GM23338 (cell line): ENCODE results near the gene MTMR3. TPM values are rescaled to one million over a fixed set of nuclear protein-coding genes. Genes with fewer than 3 reads are reported as not detected.

Experiments
- ATAC-seq: fragments of 200-7000 bp; cut with Tn5 transposase; 3 replicates; pipeline ENCODE4 v1.9.1; 2020
- DNase-seq: peaks from one replicate; pipeline ENCODE4 v3.0.0-alpha.2; 2015; ENCODE audit warnings: low spot score
- H2AFZ ChIP-seq: fragments of 200-600 bp; sonication (generic); 2 replicates; pipeline ENCODE4 v1.8.0; 2016; ENCODE audit warnings: antibody characterized with exemption, mild to moderate bottlenecking, moderate library complexity
- H3F3A ChIP-seq: fragments of 200-600 bp; sonication (generic); replicated peaks from 2 replicates; pipeline ENCODE4 v1.8.0; 2017; ENCODE audit warnings: antibody characterized with exemption, mixed run types, low read depth
- H3K27ac ChIP-seq: fragments of 200-600 bp; sonication (generic); 2 replicates; pipeline ENCODE4 v1.6.1; 2016; ENCODE audit warnings: low read depth
- H3K27me3 ChIP-seq: fragments of 200-600 bp; sonication (generic); 2 replicates; pipeline ENCODE4 v1.8.0; 2016; ENCODE audit warnings: mild to moderate bottlenecking, mixed run types, moderate library complexity; ENCODE audit not compliant: insufficient read depth
- H3K36me3 ChIP-seq: fragments of 200-600 bp; sonication (generic); 2 replicates; pipeline ENCODE4 v1.8.0; 2016; ENCODE audit warnings: mild to moderate bottlenecking; ENCODE audit not compliant: insufficient read depth
- H3K4me1 ChIP-seq: fragments of 200-600 bp; sonication (generic); 2 replicates; pipeline ENCODE4 v1.8.0; 2016; ENCODE audit warnings: mild to moderate bottlenecking, moderate library complexity; ENCODE audit not compliant: insufficient read depth
- H3K4me2 ChIP-seq: fragments of 200-600 bp; sonication (generic); 2 replicates; pipeline ENCODE4 v1.7.1; 2017; ENCODE audit warnings: mixed run types
- H3K4me3 ChIP-seq: fragments of 200-600 bp; sonication (generic); 2 replicates; pipeline ENCODE4 v1.6.1; 2016; ENCODE audit warnings: mixed run types
- H3K79me2 ChIP-seq: fragments of 200-600 bp; sonication (generic); replicated peaks from 2 replicates; pipeline ENCODE4 v1.8.0; 2017; ENCODE audit warnings: mild to moderate bottlenecking; ENCODE audit not compliant: insufficient read depth
- H3K9me2 ChIP-seq: fragments of 200-600 bp; sonication (generic); 2 replicates; pipeline ENCODE4 v1.8.0; 2017; ENCODE audit not compliant: insufficient read depth
- H4K20me1 ChIP-seq: fragments of 200-600 bp; sonication (generic); replicated peaks from 2 replicates; pipeline ENCODE4 v1.8.0; 2017; ENCODE audit warnings: mild to moderate bottlenecking; ENCODE audit not compliant: insufficient read depth
- H3K27ac Mint-ChIP-seq: 2 replicates; pipeline ENCODE4 v1.8.0; 2020; ENCODE audit warnings: inconsistent platforms, mild to moderate bottlenecking, moderate library complexity, mixed read lengths
- H3K27me3 Mint-ChIP-seq: 3 replicates; pipeline ENCODE4 v1.8.0; 2022; ENCODE audit warnings: low read depth, mild to moderate bottlenecking, moderate library complexity, mixed read lengths, inconsistent platforms; ENCODE audit not compliant: insufficient read depth, poor library complexity
- H3K36me3 Mint-ChIP-seq: 3 replicates; pipeline ENCODE4 v1.8.0; 2021; ENCODE audit warnings: low read depth, mild to moderate bottlenecking, inconsistent platforms, moderate library complexity, mixed read lengths
- H3K4me1 Mint-ChIP-seq: 3 replicates; pipeline ENCODE4 v1.8.0; 2020; ENCODE audit warnings: mild to moderate bottlenecking, inconsistent platforms, mixed read lengths
- H3K4me3 Mint-ChIP-seq: 3 replicates; pipeline ENCODE4 v1.8.0; 2021; ENCODE audit warnings: moderate library complexity, mild to moderate bottlenecking, inconsistent platforms, mixed read lengths
- H3K9me3 Mint-ChIP-seq: 3 replicates; pipeline ENCODE4 v1.8.0; 2020; ENCODE audit warnings: moderate library complexity, mild to moderate bottlenecking, inconsistent platforms, mixed read lengths
- CREB1 ChIP-seq: fragments of 250-450 bp; sonication (Bioruptor Pico); IDR thresholded peaks from 2 replicates; pipeline ENCODE4 v1.5.0; 2020; ENCODE audit warnings: low read depth, mild to moderate bottlenecking, moderate library complexity
- ETS1 ChIP-seq: IDR thresholded peaks from 2 replicates; pipeline ENCODE4 v1.6.1; 2016; ENCODE audit warnings: antibody characterized with exemption
- EZH2 ChIP-seq: fragments of 200-600 bp; sonication (generic); IDR thresholded peaks from one replicate; pipeline ENCODE4 v1.8.0; 2017; ENCODE audit warnings: antibody characterized with exemption, mild to moderate bottlenecking, low read depth; ENCODE audit not compliant: unreplicated experiment
- EZH2phosphoT487 ChIP-seq: fragments of 200-600 bp; sonication (generic); IDR thresholded peaks from one replicate; pipeline ENCODE4 v1.8.1; 2018; ENCODE audit warnings: antibody characterized with exemption; ENCODE audit not compliant: unreplicated experiment
- JUNB ChIP-seq: IDR thresholded peaks from one replicate; pipeline ENCODE4 v1.6.1; 2016; ENCODE audit warnings: antibody characterized with exemption; ENCODE audit not compliant: unreplicated experiment
- STAT1 ChIP-seq: IDR thresholded peaks from one replicate; pipeline ENCODE4 v1.6.1; 2016; ENCODE audit warnings: antibody characterized with exemption; ENCODE audit not compliant: unreplicated experiment
- ZNF114 ChIP-seq: fragments of 250-450 bp; sonication (Bioruptor Pico); IDR thresholded peaks from 2 replicates; pipeline ENCODE4 v1.5.0; 2020; ENCODE audit warnings: mild to moderate bottlenecking, moderate library complexity
- ZNF331 ChIP-seq: fragments of 250-450 bp; sonication (Bioruptor Pico); IDR thresholded peaks from 2 replicates; pipeline ENCODE4 v1.5.0; 2020; ENCODE audit warnings: low read depth, mild to moderate bottlenecking, moderate library complexity
- ZNF462 ChIP-seq: fragments of 250-450 bp; sonication (Bioruptor Pico); IDR thresholded peaks from 2 replicates; pipeline ENCODE4 v1.5.0; 2020; ENCODE audit warnings: mild to moderate bottlenecking, moderate library complexity
- polyA plus RNA-seq: library from polyadenylated mRNA; unstranded; fragments of >200 nt; fragmentation: Nextera tagmentation; extraction: Ambion mirVana; gene quantifications from 2 replicates; pipeline ENCODE4 v1.2.1, GENCODE V29; 2016
- total RNA-seq: library from RNA; depleted of rRNA; stranded (reverse); fragments of >200 nt; shearing (Covaris generic); gene quantifications from 2 replicates; pipeline ENCODE4 v1.2.3, GENCODE V29; 2014
- TF ChIP-seq, protein P1 (sequence below), 2 experiments: fragments of 200-600 bp in 1 of 2; sonication (generic) in 1 of 2; conservative IDR thresholded peaks; 2 replicates each; pipeline versions ENCODE4 v1.5.1 to v1.6.1; 2016 to 2017; ENCODE audit warnings: antibody characterized with exemption in 2 of 2, low read depth in 2 of 2, mild to moderate bottlenecking in 2 of 2, moderate library complexity in 1 of 2
- TF ChIP-seq, protein P2 (sequence below): IDR thresholded peaks from one replicate; pipeline ENCODE4 v1.6.1; 2018; ENCODE audit warnings: antibody characterized with exemption; ENCODE audit not compliant: unreplicated experiment

MTMR3 gene
- total and polyA plus RNA-seq, 2 experiments from 2014 or later: 5.2 to 27.4 TPM

DNA sequence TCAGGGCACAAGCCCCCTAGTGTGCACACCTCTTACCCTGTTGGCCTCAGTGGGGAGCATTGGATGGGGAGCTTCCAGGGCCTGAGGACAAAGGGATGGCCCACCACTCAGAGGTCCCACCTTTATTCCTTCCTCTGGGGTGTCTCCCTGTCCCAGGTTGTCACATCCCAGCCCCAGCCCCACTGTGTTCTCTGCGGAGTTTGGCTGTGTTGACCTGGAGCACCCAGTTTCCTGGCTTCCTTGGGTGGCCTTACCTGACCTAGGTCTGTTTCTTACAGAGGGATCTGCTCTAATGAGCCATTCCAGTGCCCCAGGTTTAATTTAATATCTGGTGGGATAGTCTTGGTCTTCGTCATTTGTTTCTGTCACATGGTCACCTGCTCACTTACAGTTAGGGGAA lies 158.5 kb downstream of the MTMR3 start (continued):
- TF ChIP-seq, protein P1, sequence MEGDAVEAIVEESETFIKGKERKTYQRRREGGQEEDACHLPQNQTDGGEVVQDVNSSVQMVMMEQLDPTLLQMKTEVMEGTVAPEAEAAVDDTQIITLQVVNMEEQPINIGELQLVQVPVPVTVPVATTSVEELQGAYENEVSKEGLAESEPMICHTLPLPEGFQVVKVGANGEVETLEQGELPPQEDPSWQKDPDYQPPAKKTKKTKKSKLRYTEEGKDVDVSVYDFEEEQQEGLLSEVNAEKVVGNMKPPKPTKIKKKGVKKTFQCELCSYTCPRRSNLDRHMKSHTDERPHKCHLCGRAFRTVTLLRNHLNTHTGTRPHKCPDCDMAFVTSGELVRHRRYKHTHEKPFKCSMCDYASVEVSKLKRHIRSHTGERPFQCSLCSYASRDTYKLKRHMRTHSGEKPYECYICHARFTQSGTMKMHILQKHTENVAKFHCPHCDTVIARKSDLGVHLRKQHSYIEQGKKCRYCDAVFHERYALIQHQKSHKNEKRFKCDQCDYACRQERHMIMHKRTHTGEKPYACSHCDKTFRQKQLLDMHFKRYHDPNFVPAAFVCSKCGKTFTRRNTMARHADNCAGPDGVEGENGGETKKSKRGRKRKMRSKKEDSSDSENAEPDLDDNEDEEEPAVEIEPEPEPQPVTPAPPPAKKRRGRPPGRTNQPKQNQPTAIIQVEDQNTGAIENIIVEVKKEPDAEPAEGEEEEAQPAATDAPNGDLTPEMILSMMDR (conservative IDR thresholded peaks at IDR 0.05; ENCODE audit: low read depth in 2 of 2): no peak
- TF ChIP-seq CREB1 (CRISPR knock-in tag): no peak

- Mint-ChIP-seq H3K36me3 (no peaks in the 10 kb centered on the region), H3K4me1 (peaks cover 6% of the 10 kb centered on the region; the same call in 2 of the 3 replicates), H3K27ac (no peak overlapping the region)
- no peak for TF ChIP-seq CREB1 (CRISPR knock-in tag)
- TF ChIP-seq ZNF114 (CRISPR knock-in tag): no peak
- TF ChIP-seq EZH2: no peak
- TF ChIP-seq JUNB: no peak
- TF ChIP-seq ZNF331: no peak
- TF ChIP-seq EZH2phosphoT487: no peak
- no peak for TF ChIP-seq ZNF462 (CRISPR knock-in tag)
- no peak for TF ChIP-seq STAT1
- TF ChIP-seq, protein P2, sequence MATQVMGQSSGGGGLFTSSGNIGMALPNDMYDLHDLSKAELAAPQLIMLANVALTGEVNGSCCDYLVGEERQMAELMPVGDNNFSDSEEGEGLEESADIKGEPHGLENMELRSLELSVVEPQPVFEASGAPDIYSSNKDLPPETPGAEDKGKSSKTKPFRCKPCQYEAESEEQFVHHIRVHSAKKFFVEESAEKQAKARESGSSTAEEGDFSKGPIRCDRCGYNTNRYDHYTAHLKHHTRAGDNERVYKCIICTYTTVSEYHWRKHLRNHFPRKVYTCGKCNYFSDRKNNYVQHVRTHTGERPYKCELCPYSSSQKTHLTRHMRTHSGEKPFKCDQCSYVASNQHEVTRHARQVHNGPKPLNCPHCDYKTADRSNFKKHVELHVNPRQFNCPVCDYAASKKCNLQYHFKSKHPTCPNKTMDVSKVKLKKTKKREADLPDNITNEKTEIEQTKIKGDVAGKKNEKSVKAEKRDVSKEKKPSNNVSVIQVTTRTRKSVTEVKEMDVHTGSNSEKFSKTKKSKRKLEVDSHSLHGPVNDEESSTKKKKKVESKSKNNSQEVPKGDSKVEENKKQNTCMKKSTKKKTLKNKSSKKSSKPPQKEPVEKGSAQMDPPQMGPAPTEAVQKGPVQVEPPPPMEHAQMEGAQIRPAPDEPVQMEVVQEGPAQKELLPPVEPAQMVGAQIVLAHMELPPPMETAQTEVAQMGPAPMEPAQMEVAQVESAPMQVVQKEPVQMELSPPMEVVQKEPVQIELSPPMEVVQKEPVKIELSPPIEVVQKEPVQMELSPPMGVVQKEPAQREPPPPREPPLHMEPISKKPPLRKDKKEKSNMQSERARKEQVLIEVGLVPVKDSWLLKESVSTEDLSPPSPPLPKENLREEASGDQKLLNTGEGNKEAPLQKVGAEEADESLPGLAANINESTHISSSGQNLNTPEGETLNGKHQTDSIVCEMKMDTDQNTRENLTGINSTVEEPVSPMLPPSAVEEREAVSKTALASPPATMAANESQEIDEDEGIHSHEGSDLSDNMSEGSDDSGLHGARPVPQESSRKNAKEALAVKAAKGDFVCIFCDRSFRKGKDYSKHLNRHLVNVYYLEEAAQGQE: no peak
- TF ChIP-seq ETS1: no peak
Observed at GRCh38 chr22:30041881-30042280, 158.9 kb downstream of the MTMR3 start.

More at GRCh38 chr22:30041881-30042280, 158.9 kb downstream of the MTMR3 start:
- Histone ChIP-seq H3K4me3 (no peak overlapping the region), H3K4me1 (0 out of 2 replicates have a peak, but pooled peaks cover 6% of the 10 kb centered on the region), H3K36me3 (no peaks in the 10 kb centered on the region), H3K27ac (no peak overlapping the region), H3F3A (no peaks in the 10 kb centered on the region), H3K79me2 (no peaks in the 10 kb centered on the region), H4K20me1 (no peaks in the 10 kb centered on the region), H3K9me2 (no peaks in the 10 kb centered on the region), H2AFZ (no peak overlapping the region), H3K27me3 (no peaks in the 10 kb centered on the region), H3K4me2 (no peak overlapping the region)
- Mint-ChIP-seq H3K27me3 (peaks cover 16% of the 10 kb centered on the region), H3K9me3 (no peaks in the 10 kb centered on the region), H3K4me3 (no peak overlapping the region)
- ATAC-seq (no peak), DNase-seq (no peak)
